SK-N-SH treated with all-trans-retinoic acid at 6 μM for 48 hours (cell line): ENCODE measurements around the gene OR2W3.

Source experiments
- ARNTL ChIP-seq: fragments of 450-650 bp; formaldehyde crosslinking; IDR thresholded peaks from 2 replicates; pipeline ENCODE4 v1.5.0; 2020; ENCODE audit warnings: low read depth, mild to moderate bottlenecking, moderate library complexity, borderline replicate concordance
- BACH2 ChIP-seq: fragments of 250-450 bp; sonication (Bioruptor Pico); IDR thresholded peaks from 2 replicates; pipeline ENCODE4 v1.9.0; 2021; ENCODE audit warnings: mild to moderate bottlenecking, borderline replicate concordance
- CSDC2 ChIP-seq: fragments of 250-450 bp; sonication (Bioruptor Pico); IDR thresholded peaks from 2 replicates; pipeline ENCODE4 v1.5.0; 2020; ENCODE audit warnings: mild to moderate bottlenecking, moderate library complexity
- ESRRG ChIP-seq: fragments of 250-450 bp; sonication (Bioruptor Pico); IDR thresholded peaks from 2 replicates; pipeline ENCODE4 v1.6.1; 2021; ENCODE audit warnings: mild to moderate bottlenecking
- ISL1 ChIP-seq: fragments of 250-450 bp; sonication (Bioruptor Pico); IDR thresholded peaks from 2 replicates; pipeline ENCODE4 v2.1.2; 2022; ENCODE audit warnings: mild to moderate bottlenecking, moderate library complexity
- OSR1 ChIP-seq: fragments of 250-450 bp; sonication (Bioruptor Pico); IDR thresholded peaks from 2 replicates; pipeline ENCODE4 v1.8.0; 2022; ENCODE audit warnings: moderate library complexity, mild to moderate bottlenecking, inconsistent platforms
- PPARA ChIP-seq: fragments of 250-450 bp; sonication (Bioruptor Pico); IDR thresholded peaks from 2 replicates; pipeline ENCODE4 v1.5.0; 2020; ENCODE audit warnings: mild to moderate bottlenecking, borderline replicate concordance
- RARB ChIP-seq: fragments of 250-450 bp; sonication (Bioruptor Pico); IDR thresholded peaks from 2 replicates; pipeline ENCODE4 v1.8.0; 2021; ENCODE audit warnings: mild to moderate bottlenecking, moderate library complexity
- SNAI2 ChIP-seq: fragments of 250-450 bp; sonication (Bioruptor Pico); IDR thresholded peaks from 2 replicates; pipeline ENCODE4 v1.5.0; 2020; ENCODE audit warnings: mild to moderate bottlenecking, moderate library complexity
- ZFP3 ChIP-seq: fragments of 250-450 bp; sonication (Bioruptor Pico); IDR thresholded peaks from 2 replicates; pipeline ENCODE4 v1.5.0; 2020; ENCODE audit warnings: mild to moderate bottlenecking, moderate library complexity
- ZFP30 ChIP-seq: fragments of 450-650 bp; formaldehyde crosslinking; IDR thresholded peaks from 2 replicates; pipeline ENCODE4 v1.5.0; 2022; ENCODE audit warnings: mild to moderate bottlenecking, moderate library complexity
- TF ChIP-seq, protein P1 (sequence below): fragments of 250-450 bp; sonication (Bioruptor Pico); IDR thresholded peaks from 2 replicates; pipeline ENCODE4 v1.5.1; 2021; ENCODE audit warnings: mild to moderate bottlenecking, moderate library complexity
- TF ChIP-seq, protein P2 (sequence below): fragments of 250-450 bp; sonication (Bioruptor Pico); IDR thresholded peaks from 2 replicates; pipeline ENCODE4 v1.8.0; 2020; ENCODE audit warnings: mild to moderate bottlenecking, moderate library complexity, borderline replicate concordance
- TF ChIP-seq, protein P3 (sequence below): fragments of 250-450 bp; sonication (Bioruptor Pico); IDR thresholded peaks from 2 replicates; pipeline ENCODE4 v1.5.0; 2020; ENCODE audit warnings: mild to moderate bottlenecking, moderate library complexity

DNA sequence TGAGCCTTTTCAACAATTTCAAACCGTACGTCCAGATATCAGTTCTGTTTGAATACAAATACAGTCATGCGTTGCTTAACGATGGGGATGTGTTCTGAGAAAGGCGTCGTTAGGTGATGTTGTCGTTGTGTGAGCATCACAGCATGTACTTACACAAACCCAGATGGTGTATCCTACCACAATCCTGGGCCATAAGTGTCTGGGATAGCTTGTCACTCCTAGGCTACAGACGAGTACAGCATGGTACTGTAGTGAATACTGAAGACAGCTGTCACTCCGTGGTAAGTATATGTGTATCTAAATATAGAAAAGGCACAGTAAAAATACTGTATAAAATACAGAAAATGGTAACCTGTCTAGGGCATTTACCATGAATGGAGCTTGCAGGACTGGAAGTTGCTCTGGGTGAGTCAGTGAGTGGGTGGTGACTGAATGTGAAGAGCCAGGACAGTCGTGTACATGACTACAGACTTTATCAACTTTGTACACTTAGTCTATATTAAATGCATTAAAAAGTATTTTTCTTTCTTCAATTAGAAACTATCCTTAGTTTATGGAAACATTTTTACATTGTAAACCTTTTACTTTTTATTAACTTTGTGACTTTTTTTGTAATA lies 10.5 kb upstream of the OR2W3 start:
- TF ChIP-seq ZFP3 (CRISPR knock-in tag) (no peak), SNAI2 (no peak), ARNTL (CRISPR knock-in tag) (no peak), CSDC2 (CRISPR knock-in tag) (no peak), RARB (no peak), OSR1 (CRISPR knock-in tag) (no peak), PPARA (no peak), ZFP30 (CRISPR knock-in tag) (no peak), ISL1 (CRISPR knock-in tag) (no peak), BACH2 (CRISPR knock-in tag) (no peak), ESRRG (no peak)
- TF ChIP-seq, protein P1, sequence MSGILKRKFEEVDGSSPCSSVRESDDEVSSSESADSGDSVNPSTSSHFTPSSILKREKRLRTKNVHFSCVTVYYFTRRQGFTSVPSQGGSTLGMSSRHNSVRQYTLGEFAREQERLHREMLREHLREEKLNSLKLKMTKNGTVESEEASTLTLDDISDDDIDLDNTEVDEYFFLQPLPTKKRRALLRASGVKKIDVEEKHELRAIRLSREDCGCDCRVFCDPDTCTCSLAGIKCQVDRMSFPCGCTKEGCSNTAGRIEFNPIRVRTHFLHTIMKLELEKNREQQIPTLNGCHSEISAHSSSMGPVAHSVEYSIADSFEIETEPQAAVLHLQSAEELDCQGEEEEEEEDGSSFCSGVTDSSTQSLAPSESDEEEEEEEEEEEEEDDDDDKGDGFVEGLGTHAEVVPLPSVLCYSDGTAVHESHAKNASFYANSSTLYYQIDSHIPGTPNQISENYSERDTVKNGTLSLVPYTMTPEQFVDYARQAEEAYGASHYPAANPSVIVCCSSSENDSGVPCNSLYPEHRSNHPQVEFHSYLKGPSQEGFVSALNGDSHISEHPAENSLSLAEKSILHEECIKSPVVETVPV (CRISPR knock-in tag), result no peak
- TF ChIP-seq, protein P2, sequence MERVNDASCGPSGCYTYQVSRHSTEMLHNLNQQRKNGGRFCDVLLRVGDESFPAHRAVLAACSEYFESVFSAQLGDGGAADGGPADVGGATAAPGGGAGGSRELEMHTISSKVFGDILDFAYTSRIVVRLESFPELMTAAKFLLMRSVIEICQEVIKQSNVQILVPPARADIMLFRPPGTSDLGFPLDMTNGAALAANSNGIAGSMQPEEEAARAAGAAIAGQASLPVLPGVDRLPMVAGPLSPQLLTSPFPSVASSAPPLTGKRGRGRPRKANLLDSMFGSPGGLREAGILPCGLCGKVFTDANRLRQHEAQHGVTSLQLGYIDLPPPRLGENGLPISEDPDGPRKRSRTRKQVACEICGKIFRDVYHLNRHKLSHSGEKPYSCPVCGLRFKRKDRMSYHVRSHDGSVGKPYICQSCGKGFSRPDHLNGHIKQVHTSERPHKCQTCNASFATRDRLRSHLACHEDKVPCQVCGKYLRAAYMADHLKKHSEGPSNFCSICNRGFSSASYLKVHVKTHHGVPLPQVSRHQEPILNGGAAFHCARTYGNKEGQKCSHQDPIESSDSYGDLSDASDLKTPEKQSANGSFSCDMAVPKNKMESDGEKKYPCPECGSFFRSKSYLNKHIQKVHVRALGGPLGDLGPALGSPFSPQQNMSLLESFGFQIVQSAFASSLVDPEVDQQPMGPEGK (CRISPR knock-in tag), result no peak
- TF ChIP-seq, protein P3, sequence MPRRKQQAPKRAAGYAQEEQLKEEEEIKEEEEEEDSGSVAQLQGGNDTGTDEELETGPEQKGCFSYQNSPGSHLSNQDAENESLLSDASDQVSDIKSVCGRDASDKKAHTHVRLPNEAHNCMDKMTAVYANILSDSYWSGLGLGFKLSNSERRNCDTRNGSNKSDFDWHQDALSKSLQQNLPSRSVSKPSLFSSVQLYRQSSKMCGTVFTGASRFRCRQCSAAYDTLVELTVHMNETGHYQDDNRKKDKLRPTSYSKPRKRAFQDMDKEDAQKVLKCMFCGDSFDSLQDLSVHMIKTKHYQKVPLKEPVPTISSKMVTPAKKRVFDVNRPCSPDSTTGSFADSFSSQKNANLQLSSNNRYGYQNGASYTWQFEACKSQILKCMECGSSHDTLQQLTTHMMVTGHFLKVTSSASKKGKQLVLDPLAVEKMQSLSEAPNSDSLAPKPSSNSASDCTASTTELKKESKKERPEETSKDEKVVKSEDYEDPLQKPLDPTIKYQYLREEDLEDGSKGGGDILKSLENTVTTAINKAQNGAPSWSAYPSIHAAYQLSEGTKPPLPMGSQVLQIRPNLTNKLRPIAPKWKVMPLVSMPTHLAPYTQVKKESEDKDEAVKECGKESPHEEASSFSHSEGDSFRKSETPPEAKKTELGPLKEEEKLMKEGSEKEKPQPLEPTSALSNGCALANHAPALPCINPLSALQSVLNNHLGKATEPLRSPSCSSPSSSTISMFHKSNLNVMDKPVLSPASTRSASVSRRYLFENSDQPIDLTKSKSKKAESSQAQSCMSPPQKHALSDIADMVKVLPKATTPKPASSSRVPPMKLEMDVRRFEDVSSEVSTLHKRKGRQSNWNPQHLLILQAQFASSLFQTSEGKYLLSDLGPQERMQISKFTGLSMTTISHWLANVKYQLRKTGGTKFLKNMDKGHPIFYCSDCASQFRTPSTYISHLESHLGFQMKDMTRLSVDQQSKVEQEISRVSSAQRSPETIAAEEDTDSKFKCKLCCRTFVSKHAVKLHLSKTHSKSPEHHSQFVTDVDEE, result no peak
